RKO (cell line): ENCODE measurements around the gene RABGAP1.

ENCODE experiments used
- DNase-seq: peaks from one replicate; pipeline ENCODE4 v3.0.0-alpha.2; 2016; ENCODE audit warnings: low spot score

Gene RABGAP1

DNA sequence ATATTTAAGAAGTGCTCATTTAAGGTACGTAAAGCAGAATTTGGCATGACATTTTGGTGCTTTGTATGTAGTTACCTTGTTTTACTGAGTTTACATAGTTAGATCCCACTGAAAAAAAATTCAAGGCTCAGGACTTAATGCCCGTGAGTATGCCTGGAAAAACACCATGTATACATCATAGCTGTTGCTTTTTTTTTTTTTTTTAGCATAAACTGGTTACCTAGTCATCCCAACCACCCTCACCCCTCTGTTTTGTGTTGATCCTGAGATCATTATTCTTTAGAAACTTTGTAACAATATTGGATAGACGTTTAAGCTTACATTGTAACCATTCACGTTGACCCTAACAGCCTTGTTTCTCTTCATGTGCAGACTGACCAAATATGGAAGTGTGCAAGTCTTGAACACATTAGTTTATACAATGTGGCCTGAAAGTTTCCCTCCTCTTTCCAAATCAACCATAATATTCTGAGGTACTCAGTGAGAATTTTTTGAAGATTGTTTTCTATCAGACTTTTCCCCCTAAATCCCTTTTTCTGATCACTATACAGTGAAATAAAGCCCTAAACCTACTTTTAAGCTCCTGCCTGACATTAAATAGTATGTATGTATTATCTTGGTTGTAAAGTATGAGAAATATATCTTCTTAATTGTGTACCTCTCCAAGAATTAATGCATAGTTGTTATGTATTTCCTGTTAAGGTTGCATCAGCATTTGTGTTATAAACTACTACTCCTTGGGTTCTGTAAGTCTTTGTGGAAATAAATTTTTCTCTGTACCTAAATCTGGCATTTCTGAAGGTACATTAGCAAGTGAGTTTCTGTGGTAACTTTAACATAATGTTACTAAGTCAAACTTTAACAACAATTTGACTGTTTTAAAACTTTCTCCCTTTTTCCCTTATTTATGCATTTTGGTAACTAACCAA is 4.4 kb downstream of the RABGAP1 start:
- DNase-seq: no peak

DNA sequence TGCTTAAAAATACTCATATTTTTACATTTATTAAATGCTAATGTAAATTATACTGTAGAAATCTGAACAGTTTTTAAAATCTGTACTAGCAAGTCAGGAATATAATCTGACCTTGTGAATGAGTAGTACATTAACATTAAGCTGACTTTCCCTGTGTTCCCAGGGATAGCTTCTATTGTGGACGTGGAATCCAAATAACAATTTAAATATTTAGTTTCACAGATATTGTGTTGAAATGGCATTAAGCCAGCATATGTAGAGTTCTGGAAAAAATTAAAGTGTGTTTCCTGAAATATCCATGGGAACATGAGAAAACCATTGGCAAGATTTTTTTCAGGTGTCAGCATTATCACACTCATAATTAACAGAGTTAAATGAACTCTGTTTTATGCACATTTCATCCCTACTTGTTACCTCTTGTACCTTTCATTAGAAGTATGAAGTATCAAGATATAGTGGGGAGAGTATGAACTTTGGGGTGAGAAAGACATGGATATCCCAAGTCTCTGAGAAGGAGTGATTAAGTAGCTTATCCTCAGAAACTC is 5.7 kb downstream of the RABGAP1 start:
- DNase-seq: no peak

- DNase-seq: no peak
Measured at GRCh38 chr9:122948313-122948712, 7.5 kb downstream of the RABGAP1 start.

GRCh38 chr9:122949696-122950095 is 8.9 kb downstream of the RABGAP1 start:
- DNase-seq: no peak

- no peak for DNase-seq
Measured at GRCh38 chr9:122950263-122950662, 9.4 kb downstream of the RABGAP1 start.

GRCh38 chr9:122951056-122951455 is 10.2 kb downstream of the RABGAP1 start:
- no peak for DNase-seq

GRCh38 chr9:122954253-122954691 is 13.5 kb downstream of the RABGAP1 start:
- DNase-seq: no peak

GRCh38 chr9:122955961-122956360 is 15.1 kb downstream of the RABGAP1 start:
- no peak for DNase-seq

- DNase-seq: no peak
Measured at GRCh38 chr9:122961139-122961538, 20.3 kb downstream of the RABGAP1 start.

DNA sequence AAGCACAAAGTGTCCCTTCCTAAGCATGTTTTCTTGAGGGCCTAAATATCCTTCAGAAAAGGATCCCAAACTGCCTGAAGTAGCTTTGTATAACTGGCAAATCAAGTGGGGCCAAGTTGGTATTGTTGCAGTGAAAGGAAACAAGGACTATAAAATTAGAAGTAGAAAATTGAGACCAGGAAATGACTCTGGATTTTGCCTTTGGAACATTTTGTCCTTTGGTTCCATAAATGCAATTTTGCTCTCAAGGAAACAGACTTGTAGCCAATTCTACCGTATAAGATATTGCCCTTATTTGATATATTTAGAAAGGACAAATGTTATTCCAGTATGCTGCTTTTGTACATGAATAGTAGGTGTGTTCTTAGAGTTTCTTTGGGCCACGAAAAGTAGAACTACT is 34.4 kb downstream of the RABGAP1 start:
- no peak for DNase-seq

DNA sequence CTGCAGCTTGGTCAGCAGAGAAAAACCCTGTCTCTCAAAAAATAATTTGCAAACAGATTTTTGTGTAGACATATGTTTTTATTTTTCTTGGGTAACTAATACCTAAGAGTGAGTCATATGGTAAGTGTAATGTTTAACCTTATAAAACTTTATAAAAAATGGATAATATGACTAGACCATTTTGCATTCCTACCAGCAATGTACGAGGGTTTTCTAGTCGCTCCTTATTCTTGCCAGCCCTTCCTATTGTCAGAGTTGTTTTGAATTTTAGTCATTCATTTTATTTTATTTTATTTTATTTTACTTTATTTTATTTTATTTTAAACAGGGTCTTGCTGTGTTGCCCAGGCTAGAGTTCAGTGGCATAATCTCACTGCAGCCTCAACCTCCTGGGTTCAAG is 37.8 kb downstream of the RABGAP1 start:
- DNase-seq: peak; percentile 40

DNA sequence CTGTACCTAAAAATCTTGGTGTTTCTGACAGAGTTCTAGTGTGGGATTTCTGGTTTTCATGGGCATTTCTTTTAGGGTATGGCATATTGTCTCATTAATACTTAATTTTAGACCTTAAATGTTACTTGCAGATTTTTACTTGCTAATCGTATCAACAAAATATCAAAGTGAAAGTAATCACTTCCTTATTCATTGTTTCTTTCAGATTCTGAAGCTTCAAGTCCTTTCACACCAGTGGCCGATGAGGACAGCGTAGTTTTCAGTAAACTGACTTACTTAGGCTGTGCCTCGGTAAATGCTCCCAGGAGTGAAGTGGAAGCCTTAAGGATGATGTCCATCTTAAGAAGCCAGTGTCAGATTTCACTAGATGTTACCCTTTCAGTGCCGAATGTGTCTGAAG is 45.2 kb downstream of the RABGAP1 start:
- DNase-seq: no peak

DNA sequence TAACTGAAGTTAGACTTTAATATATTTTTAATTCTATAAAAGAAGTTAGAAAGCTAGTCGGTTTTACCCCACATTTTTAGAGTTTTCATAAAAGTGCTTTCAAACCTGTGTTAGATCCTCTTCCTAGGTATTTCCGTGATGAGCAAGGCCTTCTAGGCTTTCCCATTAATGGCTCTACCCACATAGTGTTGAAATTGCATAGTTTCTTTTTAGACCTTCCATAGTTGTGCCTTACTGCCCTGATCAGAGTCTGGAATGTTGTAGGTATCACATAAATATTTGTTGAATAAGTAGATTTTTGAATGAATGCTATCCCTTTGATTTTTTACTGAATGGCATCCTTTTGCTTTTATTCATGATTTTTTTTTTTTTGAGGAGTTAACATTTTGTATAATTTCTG is 47.3 kb downstream of the RABGAP1 start:
- no peak for DNase-seq

DNA sequence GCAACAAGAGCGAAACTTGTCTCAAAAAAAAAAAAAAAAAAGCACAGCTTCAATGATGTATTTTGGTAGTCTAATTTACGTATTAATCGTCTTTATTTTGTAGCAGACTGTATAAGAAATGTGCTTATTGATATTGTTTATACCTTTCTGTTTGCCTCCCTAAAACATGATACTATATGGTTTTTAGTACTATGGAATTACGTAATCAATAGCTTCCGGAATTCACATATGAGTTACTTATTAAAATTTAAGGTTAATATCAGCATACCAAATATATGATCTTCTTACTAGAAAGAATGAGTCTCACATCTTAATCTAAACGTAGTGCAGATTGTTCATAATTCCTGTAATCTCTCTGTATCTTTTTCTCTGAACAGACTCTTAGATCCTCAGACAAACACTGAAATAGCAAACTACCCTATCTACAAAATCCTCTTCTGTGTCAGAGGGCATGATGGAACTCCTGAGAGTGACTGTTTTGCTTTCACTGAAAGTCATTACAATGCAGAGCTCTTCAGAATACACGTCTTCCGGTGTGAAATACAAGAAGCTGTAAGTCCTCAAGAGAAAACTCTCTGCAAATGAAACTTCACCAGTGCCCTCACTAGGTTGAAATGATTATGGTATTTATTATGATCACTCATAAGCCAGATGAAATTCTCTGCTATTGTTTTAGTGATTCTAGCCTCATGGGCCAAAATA is 48.3 kb downstream of the RABGAP1 start:
- no peak for DNase-seq

DNA sequence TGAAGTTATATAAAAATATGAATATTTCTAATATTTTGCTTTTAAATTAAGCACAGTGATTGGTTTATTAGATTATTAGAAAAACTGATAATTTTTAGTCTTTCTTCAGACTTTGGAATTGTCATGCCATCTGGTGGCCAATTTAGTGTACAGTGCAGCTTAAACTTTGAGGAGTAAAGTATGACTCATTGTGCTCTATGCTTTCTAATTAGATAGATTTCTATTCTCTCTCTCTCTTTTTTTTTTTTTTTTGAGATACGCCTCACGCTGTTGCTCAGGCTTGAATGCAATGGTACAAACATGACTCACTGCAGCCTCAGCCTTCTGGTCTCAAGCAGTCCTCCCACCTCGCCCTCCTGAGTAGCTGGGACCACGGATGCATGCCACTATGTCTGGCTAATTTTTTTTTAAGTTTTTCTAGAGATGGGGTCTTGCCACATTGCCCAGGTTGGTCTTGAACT is 50.6 kb downstream of the RABGAP1 start:
- peak; percentile 95 for DNase-seq

DNA sequence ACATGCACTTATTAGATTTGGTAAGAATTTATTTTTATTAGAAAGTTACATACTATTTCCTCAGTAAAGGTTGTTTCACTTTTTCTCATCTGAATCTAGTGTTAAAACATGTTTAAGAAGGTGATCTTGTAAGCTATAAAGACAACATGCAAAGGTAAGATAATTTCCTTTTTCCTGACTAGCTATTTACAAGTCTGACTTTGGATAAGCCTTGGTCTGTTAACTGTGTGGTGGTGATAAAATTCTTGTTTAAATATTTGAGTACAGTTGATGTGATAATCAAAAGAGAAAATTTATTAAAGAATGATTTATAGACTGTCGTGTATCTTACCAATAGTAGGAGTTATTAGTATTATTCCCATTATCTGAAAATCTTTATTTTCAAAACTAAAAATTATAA is 55.8 kb downstream of the RABGAP1 start:
- no peak for DNase-seq

DNA sequence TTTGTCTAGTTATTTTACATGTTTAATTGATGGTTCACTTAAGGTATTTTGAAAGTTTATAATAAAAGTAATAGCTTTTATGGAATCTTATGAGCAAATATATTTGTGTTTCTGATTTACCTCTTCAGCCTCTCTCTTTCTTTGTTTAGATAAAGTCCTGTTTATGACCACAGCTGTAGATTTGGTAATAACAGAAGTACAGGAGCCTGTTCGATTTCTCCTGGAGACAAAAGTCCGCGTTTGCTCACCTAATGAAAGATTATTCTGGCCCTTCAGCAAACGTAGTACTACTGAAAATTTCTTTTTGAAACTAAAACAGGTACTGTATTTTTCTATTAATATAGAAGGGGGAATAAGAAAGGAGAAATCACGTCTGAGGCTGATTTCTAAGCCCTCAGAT is 57.6 kb downstream of the RABGAP1 start:
- DNase-seq: no peak

- DNase-seq: no peak
Measured at GRCh38 chr9:123000371-123001068, 59.7 kb downstream of the RABGAP1 start.

- no peak for DNase-seq
Measured at GRCh38 chr9:123002754-123003153, 61.9 kb downstream of the RABGAP1 start.

GRCh38 chr9:123003466-123003865 is 62.6 kb downstream of the RABGAP1 start:
- no peak for DNase-seq

DNA sequence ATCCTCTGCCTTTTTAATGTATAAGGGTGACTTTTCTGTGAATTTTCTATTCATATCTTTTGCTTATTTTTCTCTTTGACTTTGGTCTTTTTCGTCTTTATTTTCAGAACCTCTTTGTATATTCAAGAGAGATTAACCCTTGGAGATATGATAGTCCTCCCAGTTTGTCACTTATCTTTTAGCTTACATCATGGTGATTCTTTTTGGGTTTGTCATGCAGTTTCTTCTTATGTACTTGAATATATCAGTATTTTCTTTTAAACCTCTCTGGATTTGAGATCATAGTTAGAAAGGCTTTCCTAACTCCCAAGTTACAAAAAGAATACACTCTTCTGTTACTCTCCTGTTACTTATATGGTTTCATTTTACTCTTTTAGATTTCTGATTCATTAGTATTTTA is 65.1 kb downstream of the RABGAP1 start:
- no peak for DNase-seq

GRCh38 chr9:123007269-123007668 is 66.4 kb downstream of the RABGAP1 start:
- no peak for DNase-seq
